GM19397 (cell line): Measurements from ENCODE around the gene TRABD2A.
A peak's percentile ranks its signal among the peaks of the same experiment; 100 is the strongest.
"Not testable (repeated sequence)": the region's sequence is repeated elsewhere in the genome, so short reads cannot be mapped to it uniquely, and the experiment has no call there.

ENCODE experiments used
- ATAC-seq: cut with Tn5 transposase; IDR thresholded peaks from one replicate; pipeline ENCODE4 v1.9.1; 2021; ENCODE audit warnings: mild to moderate bottlenecking, moderate library complexity; ENCODE audit not compliant: unreplicated experiment

The TRABD2A gene

GRCh38 chr2:84781942-84782716 is 98.8 kb downstream of the TRABD2A start:
- ATAC-seq = peak; percentile 80

- ATAC-seq = no peak
Observed at GRCh38 chr2:84779781-84780180, 101.1 kb downstream of the TRABD2A start.

GRCh38 chr2:84778911-84779690 is 101.8 kb downstream of the TRABD2A start:
- no peak for ATAC-seq

- no peak for ATAC-seq
Observed at GRCh38 chr2:84776011-84776410, 104.9 kb downstream of the TRABD2A start.

- not testable (repeated sequence) for ATAC-seq
Observed at GRCh38 chr2:84773562-84773961, 107.3 kb downstream of the TRABD2A start.
